ENCODE results near the gene GZMM.

- TF ChIP-seq CTCF (IDR thresholded peaks at IDR 0.05; ENCODE audit: poor library complexity): no peak
- TF ChIP-seq EZH2 (IDR thresholded peaks at IDR 0.05; ENCODE audit: borderline replicate concordance): no peak
- no peak for TF ChIP-seq EZH2phosphoT487 (IDR thresholded peaks at IDR 0.05; ENCODE audit: low read depth, severe bottlenecking, unreplicated experiment)
These were observed 48.8 kb upstream of the GZMM start for GRCh38 chr19:495081-495401.
